OCI-LY1 (cell line): ENCODE data around the gene SIGLEC15.

Source experiments
- H2AFZ ChIP-seq: fragments of 200-600 bp; sonication (generic), shearing (Covaris generic); 2 replicates; pipeline ENCODE4 v1.6.0; 2014; ENCODE audit warnings: antibody characterized with exemption, mild to moderate bottlenecking, low read length
- H3F3A ChIP-seq: fragments of 200-600 bp; sonication (generic), shearing (Covaris generic); 2 replicates; pipeline ENCODE4 v1.6.0; 2014; ENCODE audit warnings: mild to moderate bottlenecking, antibody characterized with exemption, low read length, moderate library complexity; ENCODE audit not compliant: insufficient read depth
- H3K27ac ChIP-seq: fragments of 200-600 bp; sonication (generic); 2 replicates; pipeline ENCODE4 v1.5.1; 2014; ENCODE audit warnings: low read length, mixed run types, mild to moderate bottlenecking, low read depth; ENCODE audit not compliant: poor library complexity, severe bottlenecking
- H3K27me3 ChIP-seq: fragments of 200-600 bp; sonication (generic); 2 replicates; pipeline ENCODE4 v1.6.0; 2014; ENCODE audit warnings: antibody characterized with exemption, mild to moderate bottlenecking, low read length, moderate library complexity; ENCODE audit not compliant: insufficient read depth
- H3K36me3 ChIP-seq: fragments of 200-600 bp; sonication (generic); 2 replicates; pipeline ENCODE4 v1.6.1; 2014; ENCODE audit warnings: mild to moderate bottlenecking, antibody characterized with exemption, low read length, moderate library complexity, mixed read lengths; ENCODE audit not compliant: insufficient read depth
- H3K4me1 ChIP-seq: fragments of 200-600 bp; sonication (generic); 2 replicates; pipeline ENCODE4 v1.5.1; 2014; ENCODE audit warnings: mild to moderate bottlenecking, low read length, moderate library complexity; ENCODE audit not compliant: insufficient read depth, severe bottlenecking
- H3K4me2 ChIP-seq: fragments of 200-600 bp; sonication (generic), shearing (Covaris generic); 2 replicates; pipeline ENCODE4 v1.6.1; 2014; ENCODE audit warnings: low read length
- H3K4me3 ChIP-seq: fragments of 200-600 bp; sonication (generic); 2 replicates; pipeline ENCODE4 v1.5.1; 2014; ENCODE audit warnings: low read length, low read depth, mild to moderate bottlenecking, mixed read lengths; ENCODE audit not compliant: poor library complexity, severe bottlenecking
- H3K79me2 ChIP-seq: fragments of 200-600 bp; shearing (Covaris generic); 2 replicates; pipeline ENCODE4 v1.6.1; 2016; ENCODE audit warnings: mixed run types, low read length, mixed read lengths; ENCODE audit not compliant: insufficient read depth
- H3K9ac ChIP-seq: fragments of 200-600 bp; sonication (generic), shearing (Covaris generic); 2 replicates; pipeline ENCODE4 v1.6.1; 2014; ENCODE audit warnings: mild to moderate bottlenecking, low read length, mixed read lengths
- H3K9me2 ChIP-seq: fragments of 200-600 bp; sonication (generic), shearing (Covaris generic); 2 replicates; pipeline ENCODE4 v1.6.1; 2014; ENCODE audit warnings: low read depth, mild to moderate bottlenecking, low read length, mixed read lengths
- H3K9me3 ChIP-seq: fragments of 200-600 bp; shearing (Covaris generic); 2 replicates; pipeline ENCODE4 v1.6.1; 2014; ENCODE audit warnings: low read length, mixed read lengths
- H4K20me1 ChIP-seq: fragments of 200-600 bp; sonication (generic), shearing (Covaris generic); 2 replicates; pipeline ENCODE4 v1.6.0; 2016; ENCODE audit warnings: mild to moderate bottlenecking, low read length; ENCODE audit not compliant: insufficient read depth
- EZH2 ChIP-seq: fragments of 200-600 bp; sonication (generic), shearing (Covaris generic); IDR thresholded peaks from 2 replicates; pipeline ENCODE4 v1.8.0; 2017; ENCODE audit warnings: borderline replicate concordance, mixed run types, mild to moderate bottlenecking, antibody characterized with exemption, low read length, moderate library complexity, mixed read lengths
- TF ChIP-seq, protein P1 (sequence below): fragments of 200-600 bp; sonication (generic), shearing (Covaris generic); IDR thresholded peaks from 2 replicates; pipeline ENCODE4 v1.5.1; 2017; ENCODE audit warnings: mild to moderate bottlenecking, antibody characterized with exemption, low read length, moderate library complexity, mixed read lengths

SIGLEC15 gene

DNA sequence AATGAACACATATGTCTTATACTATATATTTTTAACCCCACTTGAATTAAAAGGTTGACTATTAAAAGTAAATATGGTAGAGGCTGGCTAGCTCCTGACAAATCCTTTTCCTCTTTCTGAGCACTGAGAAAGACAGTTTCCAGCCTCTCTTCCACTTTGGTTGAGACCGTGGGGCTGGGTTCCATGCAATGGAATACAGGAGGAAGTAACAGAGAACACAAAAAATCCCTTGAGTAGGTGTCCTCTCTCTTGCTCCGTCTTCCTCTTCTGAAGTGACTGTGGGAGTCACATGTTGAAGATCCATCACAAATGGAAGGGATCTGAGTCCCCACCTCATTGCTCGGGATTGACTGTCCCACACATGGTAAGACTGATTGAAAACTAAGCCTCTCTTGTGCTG is 36.6 kb upstream of the SIGLEC15 start:
- H3K27me3 ChIP-seq = no peaks in the 10 kb centered on the region; the same call in 1 of the 2 replicates
- no peaks in the 10 kb centered on the region for H3K4me1 ChIP-seq
- no peaks in the 10 kb centered on the region for H3K9me3 ChIP-seq
- no peaks in the 10 kb centered on the region for H3K79me2 ChIP-seq
- no peak overlapping the region for H3K4me3 ChIP-seq
- no peaks in the 10 kb centered on the region for H4K20me1 ChIP-seq
- TF ChIP-seq, protein P1, sequence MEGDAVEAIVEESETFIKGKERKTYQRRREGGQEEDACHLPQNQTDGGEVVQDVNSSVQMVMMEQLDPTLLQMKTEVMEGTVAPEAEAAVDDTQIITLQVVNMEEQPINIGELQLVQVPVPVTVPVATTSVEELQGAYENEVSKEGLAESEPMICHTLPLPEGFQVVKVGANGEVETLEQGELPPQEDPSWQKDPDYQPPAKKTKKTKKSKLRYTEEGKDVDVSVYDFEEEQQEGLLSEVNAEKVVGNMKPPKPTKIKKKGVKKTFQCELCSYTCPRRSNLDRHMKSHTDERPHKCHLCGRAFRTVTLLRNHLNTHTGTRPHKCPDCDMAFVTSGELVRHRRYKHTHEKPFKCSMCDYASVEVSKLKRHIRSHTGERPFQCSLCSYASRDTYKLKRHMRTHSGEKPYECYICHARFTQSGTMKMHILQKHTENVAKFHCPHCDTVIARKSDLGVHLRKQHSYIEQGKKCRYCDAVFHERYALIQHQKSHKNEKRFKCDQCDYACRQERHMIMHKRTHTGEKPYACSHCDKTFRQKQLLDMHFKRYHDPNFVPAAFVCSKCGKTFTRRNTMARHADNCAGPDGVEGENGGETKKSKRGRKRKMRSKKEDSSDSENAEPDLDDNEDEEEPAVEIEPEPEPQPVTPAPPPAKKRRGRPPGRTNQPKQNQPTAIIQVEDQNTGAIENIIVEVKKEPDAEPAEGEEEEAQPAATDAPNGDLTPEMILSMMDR = no peak
- TF ChIP-seq EZH2 = no peak
- H2AFZ ChIP-seq = no peak overlapping the region
- H3K4me2 ChIP-seq = no peak overlapping the region
- H3K27ac ChIP-seq = no peak overlapping the region
- no peak overlapping the region for H3K9ac ChIP-seq
- H3K36me3 ChIP-seq = no peaks in the 10 kb centered on the region
- H3F3A ChIP-seq = no peaks in the 10 kb centered on the region
- no peaks in the 10 kb centered on the region for H3K9me2 ChIP-seq

- Histone ChIP-seq H3K27ac (no peak overlapping the region), H3K9me3 (no peaks in the 10 kb centered on the region), H3K9ac (no peak overlapping the region), H3F3A (no peaks in the 10 kb centered on the region), H3K36me3 (no peaks in the 10 kb centered on the region), H3K4me2 (no peak overlapping the region), H3K9me2 (no peaks in the 10 kb centered on the region), H4K20me1 (no peaks in the 10 kb centered on the region), H3K27me3 (no peaks in the 10 kb centered on the region), H3K4me1 (no peaks in the 10 kb centered on the region), H2AFZ (no peak overlapping the region), H3K4me3 (no peak overlapping the region), H3K79me2 (no peaks in the 10 kb centered on the region)
- no peak for TF ChIP-seq EZH2
- TF ChIP-seq, protein P1 = no peak
Observed at GRCh38 chr18:45792506-45793263, 32.8 kb upstream of the SIGLEC15 start.

DNA sequence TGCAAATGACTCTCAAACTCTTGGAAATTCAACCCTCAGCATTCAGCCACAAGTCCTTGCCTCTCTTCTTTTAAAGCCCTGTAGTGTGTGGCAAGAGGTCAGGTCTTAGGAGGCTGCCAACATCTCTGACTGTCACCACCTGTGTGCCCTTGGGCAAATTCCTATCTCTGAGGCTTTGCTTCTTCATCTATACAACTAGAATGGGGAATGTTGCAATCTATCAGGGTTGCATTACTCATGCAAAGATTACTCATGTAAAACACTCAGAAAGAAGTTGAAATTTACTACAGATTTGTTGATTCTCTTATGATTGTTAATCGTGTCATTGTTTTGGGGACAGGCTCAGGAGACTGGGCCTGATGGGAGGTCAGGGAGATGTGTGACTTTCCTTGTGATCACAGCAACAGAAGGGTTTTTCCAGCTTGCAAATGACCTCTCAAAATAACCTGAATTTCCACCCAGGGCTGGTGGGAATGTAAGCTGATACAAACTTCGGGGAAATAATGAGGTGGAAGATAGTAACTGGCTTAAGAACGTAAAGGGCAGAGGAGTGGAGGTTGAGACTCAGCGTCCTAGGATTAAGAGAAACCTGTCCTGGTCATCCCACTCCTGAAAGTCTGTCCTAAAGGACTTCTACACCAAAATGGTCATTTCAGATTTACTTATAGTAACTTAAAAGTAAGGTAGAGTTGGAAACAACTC is 32.1 kb upstream of the SIGLEC15 start:
- Histone ChIP-seq H2AFZ (no peak overlapping the region), H3K9me3 (no peaks in the 10 kb centered on the region), H3K4me1 (no peaks in the 10 kb centered on the region), H4K20me1 (no peaks in the 10 kb centered on the region), H3F3A (no peaks in the 10 kb centered on the region), H3K4me2 (no peak overlapping the region), H3K36me3 (no peaks in the 10 kb centered on the region), H3K79me2 (no peaks in the 10 kb centered on the region), H3K4me3 (no peak overlapping the region), H3K9ac (no peak overlapping the region), H3K27me3 (no peaks in the 10 kb centered on the region), H3K9me2 (no peaks in the 10 kb centered on the region), H3K27ac (no peak overlapping the region)
- TF ChIP-seq EZH2 = no peak
- TF ChIP-seq, protein P1 = no peak
